GOT3 (cell line): ENCODE measurements around the gene HACD1.
"Not testable (repeated sequence)": the region's sequence is repeated elsewhere in the genome, so short reads cannot be mapped to it uniquely, and the experiment has no call there.

Source experiments
- DNase-seq: peaks from one replicate; lab custom pipeline; 2025; ENCODE audit warnings: mixed read lengths; lab: John Stamatoyannopoulos, UW

HACD1 gene

GRCh38 chr10:17643339-17643754 is 26.2 kb upstream of the HACD1 start:
- DNase-seq, result no peak

DNA sequence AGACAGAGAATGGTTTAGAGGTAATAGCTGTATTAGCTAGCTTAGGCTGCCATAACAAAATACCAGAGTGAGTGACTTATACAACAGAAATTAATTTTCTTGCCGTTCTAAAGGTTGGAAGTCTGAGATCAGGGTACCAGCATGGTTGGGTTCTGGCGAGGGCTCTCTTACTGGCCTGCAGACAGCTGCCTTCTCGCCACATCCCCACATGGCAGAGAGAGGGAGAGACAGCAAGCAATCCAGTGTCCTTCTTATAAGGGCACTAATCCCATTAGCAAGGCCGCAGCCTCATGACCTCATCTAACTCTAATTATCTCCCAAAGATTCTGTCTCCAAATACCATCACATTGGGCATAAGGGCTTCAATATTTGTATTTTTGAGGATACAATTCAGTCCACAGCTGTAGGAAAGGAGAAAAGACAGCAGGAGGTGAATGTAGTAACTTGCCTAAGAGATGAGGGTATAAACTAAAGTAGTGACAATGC is 23.2 kb upstream of the HACD1 start:
- no peak for DNase-seq

GRCh38 chr10:17637869-17638268 is 20.7 kb upstream of the HACD1 start:
- no peak for DNase-seq

DNA sequence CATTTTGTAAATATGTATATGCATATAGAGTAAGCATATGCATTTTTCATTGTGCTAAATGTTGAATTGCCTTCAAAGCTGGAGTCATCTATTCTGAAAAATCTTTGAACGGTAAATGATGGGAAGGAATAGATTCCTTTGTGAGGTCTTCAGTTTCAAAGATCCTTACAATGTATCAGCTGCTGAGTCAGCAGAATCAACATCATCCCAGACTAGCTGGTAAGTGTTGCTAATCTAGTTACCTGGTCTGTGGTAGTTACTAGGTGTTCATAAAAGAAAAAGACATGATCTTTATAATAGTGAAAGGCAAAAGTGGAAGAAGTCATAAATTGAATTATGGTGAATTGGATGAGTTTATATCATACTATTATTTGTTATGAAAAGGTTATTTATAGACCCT is 16.2 kb upstream of the HACD1 start:
- no peak for DNase-seq

GRCh38 chr10:17632590-17632989 is 15.4 kb upstream of the HACD1 start:
- DNase-seq, result not testable (repeated sequence)

DNA sequence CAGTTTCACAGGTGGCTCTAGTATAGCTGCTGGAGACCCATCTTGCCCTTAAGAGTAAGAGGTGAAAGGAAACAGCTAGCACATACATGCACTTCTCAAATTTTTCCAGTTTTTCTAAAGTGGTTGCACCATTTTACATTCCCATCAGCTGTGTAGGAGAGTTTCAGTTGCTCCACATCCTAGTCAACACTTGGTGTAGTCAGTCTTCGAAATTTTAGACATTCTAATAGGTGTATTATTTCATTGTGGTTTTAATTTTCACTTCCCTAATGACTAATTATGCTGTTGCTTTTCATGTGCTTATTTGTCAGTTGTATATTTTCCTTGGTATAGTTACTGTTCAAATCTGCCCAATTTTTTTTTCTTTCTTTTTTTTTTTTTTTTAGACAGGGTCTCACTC is 9.5 kb upstream of the HACD1 start:
- DNase-seq, result no peak

- no peak for DNase-seq
Measured at GRCh38 chr10:17624996-17625395, 7.8 kb upstream of the HACD1 start.

DNA sequence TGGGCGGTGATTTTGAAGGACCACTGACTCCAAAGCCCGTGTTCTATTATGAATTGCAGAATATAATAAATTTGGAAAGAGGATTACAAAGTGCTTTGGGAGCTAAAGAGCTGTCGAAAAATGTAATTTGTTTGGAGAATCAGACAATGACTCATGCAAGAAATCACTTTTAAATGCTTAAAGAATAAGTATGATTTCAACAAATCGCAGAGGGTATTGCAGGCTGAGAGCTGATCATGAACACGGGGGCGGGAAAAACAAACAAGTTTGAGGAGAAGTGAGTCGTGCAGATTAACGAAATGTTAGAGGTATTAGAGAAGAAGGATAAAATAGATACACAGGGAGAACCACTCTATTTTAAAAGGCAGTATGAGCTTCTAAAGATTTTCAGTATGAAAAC is 4.9 kb upstream of the HACD1 start:
- DNase-seq, result no peak

- DNase-seq, result no peak
Measured at GRCh38 chr10:17616403-17617030, 657 bp downstream of the HACD1 start.

GRCh38 chr10:17609523-17610079 is 7.6 kb downstream of the HACD1 start:
- DNase-seq, result no peak

DNA sequence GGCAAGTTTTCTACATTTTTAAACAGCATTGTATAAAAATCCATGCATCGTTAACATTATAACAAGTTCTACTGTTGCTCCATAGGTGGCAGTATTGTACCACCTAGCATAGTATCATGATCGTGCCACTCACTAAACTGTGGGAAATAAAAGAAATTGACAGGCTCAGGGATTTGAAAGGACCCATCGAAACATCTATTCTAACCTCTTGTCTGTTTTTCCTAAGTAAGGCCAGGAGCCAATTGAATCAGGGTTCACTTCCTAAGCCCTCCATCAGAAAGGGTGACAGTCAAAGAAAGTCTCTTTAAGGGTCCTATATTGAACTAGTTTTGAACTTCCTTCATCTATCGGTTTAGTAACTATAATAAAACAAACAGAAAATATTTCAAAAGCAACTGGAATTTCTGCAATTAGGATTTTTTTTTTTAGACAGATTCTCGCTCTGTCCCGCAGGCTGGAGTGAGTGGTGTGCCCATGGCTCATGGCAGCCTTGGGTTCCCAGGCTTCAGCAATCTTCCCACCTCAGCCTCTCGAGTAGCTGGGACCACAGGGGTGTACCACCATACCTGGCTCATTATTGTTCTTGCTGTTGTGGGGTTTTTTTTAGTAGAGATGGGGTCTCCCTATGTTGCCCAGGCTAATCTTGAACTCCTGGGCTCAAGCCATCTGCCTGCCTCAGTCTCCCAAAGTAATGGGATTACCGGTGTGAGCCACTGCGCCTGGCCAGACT is 9.4 kb downstream of the HACD1 start:
- DNase-seq, result no peak

DNA sequence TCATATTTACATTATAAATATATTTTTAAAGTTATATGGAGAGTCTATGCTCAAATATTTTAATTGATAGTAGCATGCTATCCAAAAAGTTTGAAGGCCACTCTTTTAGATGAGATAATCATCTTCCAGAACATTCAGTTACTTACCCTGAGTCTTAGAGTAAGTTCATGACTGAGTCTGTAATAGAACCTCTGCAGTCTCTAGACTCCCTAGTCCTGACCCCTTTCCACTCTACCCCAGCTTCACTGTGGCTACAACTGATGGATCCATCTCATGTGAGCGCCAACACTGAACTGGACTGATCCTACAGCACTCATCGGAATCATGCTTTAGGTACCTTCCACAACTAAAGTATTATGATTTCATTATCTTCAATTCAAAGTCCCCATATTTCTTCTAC is 10.1 kb downstream of the HACD1 start:
- DNase-seq, result no peak

GRCh38 chr10:17606547-17607040 is 10.6 kb downstream of the HACD1 start:
- DNase-seq, result no peak

- DNase-seq, result no peak
Measured at GRCh38 chr10:17605936-17606335, 11.2 kb downstream of the HACD1 start.

- no peak for DNase-seq
Measured at GRCh38 chr10:17599089-17599488, 18.1 kb downstream of the HACD1 start.

DNA sequence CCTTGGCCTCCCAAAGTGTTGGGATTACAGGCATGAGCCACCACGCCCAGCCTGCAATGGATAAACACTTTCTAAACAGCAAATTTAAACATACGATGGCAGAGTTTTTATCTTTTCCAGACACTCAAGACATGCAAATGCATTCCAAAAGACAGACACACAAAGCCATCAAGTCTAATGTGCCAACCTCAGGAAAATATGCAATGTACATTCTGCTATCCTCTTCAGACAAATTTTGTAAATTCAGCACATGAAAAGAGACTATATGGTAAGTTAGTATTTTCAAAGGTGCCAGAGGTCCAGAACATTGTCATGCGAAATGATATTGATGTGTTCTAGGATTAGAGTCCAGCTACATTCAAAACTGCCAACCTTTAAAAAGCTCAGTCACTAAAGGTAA is 19.8 kb downstream of the HACD1 start:
- DNase-seq, result no peak

GRCh38 chr10:17590969-17591645 is 26.1 kb downstream of the HACD1 start:
- DNase-seq, result no peak

DNA sequence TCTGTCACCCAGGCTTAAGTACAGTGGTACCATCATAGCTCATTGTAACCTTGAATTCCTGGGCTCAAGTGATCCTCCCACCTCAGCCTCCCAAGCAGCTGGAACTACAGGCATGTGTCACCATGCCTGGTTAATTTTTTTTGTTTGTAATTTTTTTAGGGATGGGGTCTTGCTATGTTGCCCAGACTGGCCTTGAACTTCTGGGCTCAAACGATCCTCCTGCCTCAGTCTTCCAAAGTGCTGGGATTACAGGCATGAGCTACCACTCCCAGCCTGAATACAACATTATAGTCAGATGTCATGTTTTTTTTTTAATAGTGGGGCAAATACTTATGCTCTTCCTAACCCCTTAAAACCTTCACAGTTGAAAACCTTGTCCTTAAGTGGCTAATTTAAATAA is 27.9 kb downstream of the HACD1 start:
- not testable (repeated sequence) for DNase-seq

GRCh38 chr10:17588420-17588819 is 28.8 kb downstream of the HACD1 start:
- no peak for DNase-seq

DNA sequence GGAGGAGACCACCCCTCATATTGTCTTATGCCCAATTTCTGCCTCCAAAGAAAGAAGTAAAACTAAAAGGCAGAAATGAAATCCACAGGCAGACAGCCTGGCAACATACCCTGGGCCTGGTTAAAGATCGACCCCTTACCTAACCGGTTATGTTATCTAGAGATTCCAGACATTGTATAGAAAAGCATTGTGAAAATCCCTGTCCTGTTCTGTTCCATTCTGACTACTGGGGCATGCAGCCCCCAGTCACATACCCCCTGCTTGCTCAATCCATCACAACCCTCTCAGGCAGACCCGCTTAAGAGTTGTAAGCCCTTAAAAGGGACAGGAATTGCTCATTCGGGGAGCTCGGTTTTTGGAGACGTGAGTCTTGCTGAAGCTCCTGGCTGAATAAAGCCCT is 29.9 kb downstream of the HACD1 start:
- not testable (repeated sequence) for DNase-seq

GRCh38 chr10:17586821-17587234 is 30.3 kb downstream of the HACD1 start:
- no peak for DNase-seq

DNA sequence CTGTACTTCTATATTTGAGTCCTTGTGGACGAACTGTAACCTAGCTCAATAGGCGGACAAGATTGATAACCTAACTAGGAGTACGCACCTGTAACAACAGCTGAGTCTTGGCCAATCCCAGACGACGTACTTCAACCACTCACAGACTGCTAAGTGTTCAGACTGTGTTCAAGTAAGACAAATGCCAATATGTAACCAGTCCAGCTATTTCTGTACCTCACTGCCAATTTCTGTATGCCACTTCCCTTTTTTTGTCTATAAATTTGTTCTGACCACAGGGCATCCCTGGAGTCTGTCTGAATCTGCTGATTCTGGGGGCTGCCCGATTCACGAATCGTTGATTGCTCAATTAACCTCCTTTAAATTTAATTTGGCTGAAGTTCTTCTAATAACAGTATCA is 32.2 kb downstream of the HACD1 start:
- DNase-seq, result no peak

DNA sequence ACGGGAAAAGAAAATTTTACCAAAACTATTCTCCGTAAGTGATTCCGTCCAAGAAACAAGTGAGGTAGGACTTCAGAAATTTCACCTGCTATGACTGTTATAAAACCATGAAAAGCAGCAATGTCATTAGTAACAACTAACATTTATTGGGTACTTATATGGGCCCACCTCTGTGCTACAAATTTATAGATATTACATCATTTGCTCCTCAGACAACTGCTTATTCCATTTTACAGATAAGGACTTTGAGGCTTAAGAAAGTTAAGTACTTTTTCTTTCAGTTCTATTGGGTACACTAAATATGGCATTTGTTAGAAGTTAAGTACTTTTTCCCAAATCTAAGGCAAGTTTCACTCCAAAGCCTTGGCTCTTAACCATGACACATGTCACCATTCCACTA is 36.3 kb downstream of the HACD1 start:
- DNase-seq, result no peak
